Measurements from ENCODE around the gene DEUP1. TPM values are rescaled to one million over a fixed set of nuclear protein-coding genes. Genes with fewer than 3 reads are reported as not detected.

DEUP1 gene
- total RNA-seq, 2 experiments from 2014 or later = not detected

GRCh38 chr11:93287434-93287833, 43.1 kb upstream of the DEUP1 start:
- POLR2A ChIA-PET = interaction anchor here (1.3 kb wide), 1 partner anchor 12 kb away, joined by 4 read pairs; no protein-coding TSS in a partner anchor
- TF ChIP-seq CTCF (conservative IDR thresholded peaks at IDR 0.05; ENCODE audit: low read length) (no peak), EZH2phosphoT487 (IDR thresholded peaks at IDR 0.05; ENCODE audit: borderline replicate concordance, low read depth, low read length) (no peak)
- H4K20me1 ChIP-seq (ENCODE audit: insufficient read depth, low read length) = no peaks in the 10 kb centered on the region
- no peak overlapping the region for H3K4me3 ChIP-seq (ENCODE audit: low read depth, low read length, poor library complexity, severe bottlenecking)
- BruUV-seq (replicated peaks) = no TSS peak
- no peaks in the 10 kb centered on the region for H3K9me3 ChIP-seq (ENCODE audit: low read length)
- no peaks in the 10 kb centered on the region for H3K9me2 ChIP-seq (ENCODE audit: insufficient read depth, low read length)
- intact Hi-C loops (cut with micrococcal nuclease; ENCODE audit: unreplicated experiment) = no loop called here
- H3K4me1 ChIP-seq (ENCODE audit: insufficient read depth, low read length, poor library complexity, severe bottlenecking) = peaks cover 17% of the 10 kb centered on the region
- H3K4me2 ChIP-seq (ENCODE audit: low read length) = peak overlapping the region; percentile 43
- peak overlapping the region; percentile 63 for H3K27ac ChIP-seq (ENCODE audit: low read depth, low read length, poor library complexity, severe bottlenecking)
- no peak for DNase-seq (ENCODE audit: low spot score)
- CTCF ChIA-PET (ENCODE audit: unreplicated experiment) = no interaction called here
- no peaks in the 10 kb centered on the region for H3K36me3 ChIP-seq (ENCODE audit: insufficient read depth, low read length)
- peak overlapping the region; percentile 58; the same call in 1 of the 2 replicates for H2AFZ ChIP-seq (ENCODE audit: low read length)
- no peaks in the 10 kb centered on the region for H3K79me2 ChIP-seq (ENCODE audit: insufficient read depth, low read depth, low read length)

GRCh38 chr11:93288079-93288478, 42.5 kb upstream of the DEUP1 start:
- TF ChIP-seq CTCF (conservative IDR thresholded peaks at IDR 0.05; ENCODE audit: low read length) = no peak
- no peak for TF ChIP-seq EZH2phosphoT487 (IDR thresholded peaks at IDR 0.05; ENCODE audit: borderline replicate concordance, low read depth, low read length)
- ChIA-PET CTCF (ENCODE audit: unreplicated experiment) (no interaction called here), POLR2A (interaction anchor here (0.6 kb wide), 1 partner anchor 119 kb away, joined by 3 read pairs; no protein-coding TSS in a partner anchor)
- Histone ChIP-seq H3K4me3 (ENCODE audit: low read depth, low read length, poor library complexity, severe bottlenecking) (no peak overlapping the region), H3K9me2 (ENCODE audit: insufficient read depth, low read length) (no peaks in the 10 kb centered on the region), H3K27ac (ENCODE audit: low read depth, low read length, poor library complexity, severe bottlenecking) (peak overlapping the region; percentile 63), H3K9me3 (ENCODE audit: low read length) (no peaks in the 10 kb centered on the region), H3K36me3 (ENCODE audit: insufficient read depth, low read length) (no peaks in the 10 kb centered on the region), H4K20me1 (ENCODE audit: insufficient read depth, low read length) (no peaks in the 10 kb centered on the region), H3K4me2 (ENCODE audit: low read length) (peak overlapping the region; percentile 43), H3K79me2 (ENCODE audit: insufficient read depth, low read depth, low read length) (no peaks in the 10 kb centered on the region), H3K4me1 (ENCODE audit: insufficient read depth, low read length, poor library complexity, severe bottlenecking) (peaks cover 17% of the 10 kb centered on the region), H2AFZ (ENCODE audit: low read length) (peak overlapping the region; percentile 58; the same call in 1 of the 2 replicates)
- peak; percentile 74 for DNase-seq (ENCODE audit: low spot score)
- intact Hi-C loops (cut with micrococcal nuclease; ENCODE audit: unreplicated experiment) = loop anchor here (1.0 kb wide), 1 partner anchor 254 kb away; no protein-coding TSS in a partner anchor
- BruUV-seq (replicated peaks) = no TSS peak

GRCh38 chr11:93288767-93289166, 41.8 kb upstream of the DEUP1 start:
- TF ChIP-seq EZH2phosphoT487 (IDR thresholded peaks at IDR 0.05; ENCODE audit: borderline replicate concordance, low read depth, low read length) (no peak), CTCF (conservative IDR thresholded peaks at IDR 0.05; ENCODE audit: low read length) (no peak)
- intact Hi-C loops (cut with micrococcal nuclease; ENCODE audit: unreplicated experiment) = loop anchor here (1.0 kb wide), 1 partner anchor 254 kb away; no protein-coding TSS in a partner anchor
- BruUV-seq (replicated peaks) = no TSS peak

More at GRCh38 chr11:93288767-93289166, 41.8 kb upstream of the DEUP1 start:
- H3K27ac ChIP-seq (ENCODE audit: low read depth, low read length, poor library complexity, severe bottlenecking) = peak overlapping the region; percentile 63
- peak overlapping the region; percentile 47; the same call in 1 of the 2 replicates for H2AFZ ChIP-seq (ENCODE audit: low read length)
- no peaks in the 10 kb centered on the region for H3K79me2 ChIP-seq (ENCODE audit: insufficient read depth, low read depth, low read length)
- no peaks in the 10 kb centered on the region for H3K36me3 ChIP-seq (ENCODE audit: insufficient read depth, low read length)
- no peak overlapping the region for H3K4me3 ChIP-seq (ENCODE audit: low read depth, low read length, poor library complexity, severe bottlenecking)
- ChIA-PET CTCF (ENCODE audit: unreplicated experiment) (no interaction called here), POLR2A (interaction anchor here (0.6 kb wide), 2 partner anchors 119 to 246 kb away, joined by 3 read pairs; no protein-coding TSS in a partner anchor)
- H3K4me1 ChIP-seq (ENCODE audit: insufficient read depth, low read length, poor library complexity, severe bottlenecking) = peaks cover 17% of the 10 kb centered on the region
- H4K20me1 ChIP-seq (ENCODE audit: insufficient read depth, low read length) = no peaks in the 10 kb centered on the region
- peak overlapping the region; percentile 43 for H3K4me2 ChIP-seq (ENCODE audit: low read length)
- H3K9me3 ChIP-seq (ENCODE audit: low read length) = no peaks in the 10 kb centered on the region
- H3K9me2 ChIP-seq (ENCODE audit: insufficient read depth, low read length) = no peaks in the 10 kb centered on the region
- DNase-seq (ENCODE audit: low spot score) = no peak

Data from OCI-LY7 (cell line).